Hepatocyte (in vitro differentiated cells): Measurements from ENCODE around the gene PARD3B.

Source experiments
- EZH2 ChIP-seq: fragments of 200-600 bp; sonication (generic); IDR thresholded peaks from 2 replicates; pipeline ENCODE4 v1.6.1; 2016; ENCODE audit warnings: antibody characterized with exemption, mild to moderate bottlenecking, borderline replicate concordance
- TF ChIP-seq, protein P1 (sequence below): fragments of 200-600 bp; sonication (generic); IDR thresholded peaks from 2 replicates; pipeline ENCODE4 v1.5.1; 2016; ENCODE audit warnings: antibody characterized with exemption, mild to moderate bottlenecking; ENCODE audit not compliant: poor library complexity

DNA sequence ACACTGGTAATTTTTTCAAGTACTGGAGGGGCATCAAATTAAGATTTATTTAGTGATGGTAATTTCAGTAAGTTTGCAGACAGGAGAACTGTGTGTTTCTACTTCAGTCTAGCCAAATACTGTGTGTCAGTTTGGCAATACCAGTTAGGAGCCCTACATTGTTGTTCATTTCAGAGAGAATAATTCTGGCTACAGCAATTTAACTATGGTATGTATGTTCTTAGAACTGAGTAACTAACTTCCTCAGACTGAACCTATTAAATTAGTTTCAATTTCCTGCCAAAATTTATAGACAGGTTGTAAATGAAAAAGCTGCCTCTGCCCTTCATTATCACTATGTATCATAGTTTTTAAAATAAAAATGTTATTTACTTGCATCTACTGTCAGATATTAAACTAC lies 332.4 kb downstream of the PARD3B start:
- TF ChIP-seq, protein P1, sequence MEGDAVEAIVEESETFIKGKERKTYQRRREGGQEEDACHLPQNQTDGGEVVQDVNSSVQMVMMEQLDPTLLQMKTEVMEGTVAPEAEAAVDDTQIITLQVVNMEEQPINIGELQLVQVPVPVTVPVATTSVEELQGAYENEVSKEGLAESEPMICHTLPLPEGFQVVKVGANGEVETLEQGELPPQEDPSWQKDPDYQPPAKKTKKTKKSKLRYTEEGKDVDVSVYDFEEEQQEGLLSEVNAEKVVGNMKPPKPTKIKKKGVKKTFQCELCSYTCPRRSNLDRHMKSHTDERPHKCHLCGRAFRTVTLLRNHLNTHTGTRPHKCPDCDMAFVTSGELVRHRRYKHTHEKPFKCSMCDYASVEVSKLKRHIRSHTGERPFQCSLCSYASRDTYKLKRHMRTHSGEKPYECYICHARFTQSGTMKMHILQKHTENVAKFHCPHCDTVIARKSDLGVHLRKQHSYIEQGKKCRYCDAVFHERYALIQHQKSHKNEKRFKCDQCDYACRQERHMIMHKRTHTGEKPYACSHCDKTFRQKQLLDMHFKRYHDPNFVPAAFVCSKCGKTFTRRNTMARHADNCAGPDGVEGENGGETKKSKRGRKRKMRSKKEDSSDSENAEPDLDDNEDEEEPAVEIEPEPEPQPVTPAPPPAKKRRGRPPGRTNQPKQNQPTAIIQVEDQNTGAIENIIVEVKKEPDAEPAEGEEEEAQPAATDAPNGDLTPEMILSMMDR, result no peak
- no peak for TF ChIP-seq EZH2
